GM21423 (cell line): ENCODE measurements around the gene CDC16.
"Not testable (repeated sequence)": the region's sequence is repeated elsewhere in the genome, so short reads cannot be mapped to it uniquely, and the experiment has no call there.

Experiments used
- ATAC-seq: cut with Tn5 transposase; IDR thresholded peaks from one replicate; pipeline ENCODE4 v1.9.1; 2021; ENCODE audit warnings: mild to moderate bottlenecking, moderate library complexity; ENCODE audit not compliant: unreplicated experiment

The CDC16 gene

DNA sequence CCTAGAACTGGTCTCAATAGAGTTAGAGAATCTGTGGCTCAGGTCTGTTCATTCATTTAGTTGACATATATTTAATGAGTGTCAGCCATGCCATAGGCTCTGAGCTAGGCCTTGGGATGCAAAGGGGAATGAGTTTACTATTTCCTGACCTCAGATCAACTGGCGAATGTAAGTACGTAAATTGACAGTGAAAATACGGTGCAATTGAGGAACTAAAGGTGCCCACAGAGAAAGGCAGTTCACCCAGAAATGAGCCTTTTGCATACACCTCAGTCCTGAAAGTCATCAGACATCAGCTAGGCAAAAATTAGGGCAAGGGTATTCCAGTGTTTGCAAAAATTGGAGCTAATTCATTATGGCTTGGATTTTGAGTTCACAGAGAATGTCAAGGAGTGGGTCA lies 26.1 kb downstream of the CDC16 start:
- no peak for ATAC-seq

DNA sequence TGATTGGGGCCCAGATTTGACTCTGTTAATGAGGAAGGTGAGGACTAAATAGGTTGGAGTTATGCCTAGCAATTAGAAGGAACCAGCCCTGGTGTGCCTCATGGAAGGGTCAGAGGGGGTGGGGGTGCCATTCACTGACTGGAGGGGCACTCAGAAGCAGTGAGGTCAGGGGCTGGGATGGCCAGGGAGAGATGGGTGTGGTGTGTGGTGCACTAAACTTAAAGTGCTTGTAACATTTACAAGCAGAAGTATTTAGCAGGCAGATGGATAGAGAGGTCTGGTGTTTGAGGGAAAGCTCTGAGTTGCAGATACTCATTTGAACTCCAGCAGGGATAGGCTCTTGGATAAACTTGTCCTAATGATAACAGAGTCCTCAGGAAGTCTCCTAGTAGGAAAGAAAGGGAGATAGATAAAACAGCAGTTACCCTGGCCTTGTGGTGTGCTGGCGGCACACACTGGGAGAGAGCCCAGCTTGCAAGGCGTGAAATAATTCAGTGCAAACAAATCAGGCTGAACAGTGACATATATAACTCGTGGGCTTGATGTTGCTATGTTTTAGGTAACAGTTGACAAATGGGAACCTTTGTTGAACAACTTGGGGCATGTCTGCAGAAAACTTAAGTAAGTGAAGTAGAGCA lies 26.8 kb downstream of the CDC16 start:
- no peak for ATAC-seq

DNA sequence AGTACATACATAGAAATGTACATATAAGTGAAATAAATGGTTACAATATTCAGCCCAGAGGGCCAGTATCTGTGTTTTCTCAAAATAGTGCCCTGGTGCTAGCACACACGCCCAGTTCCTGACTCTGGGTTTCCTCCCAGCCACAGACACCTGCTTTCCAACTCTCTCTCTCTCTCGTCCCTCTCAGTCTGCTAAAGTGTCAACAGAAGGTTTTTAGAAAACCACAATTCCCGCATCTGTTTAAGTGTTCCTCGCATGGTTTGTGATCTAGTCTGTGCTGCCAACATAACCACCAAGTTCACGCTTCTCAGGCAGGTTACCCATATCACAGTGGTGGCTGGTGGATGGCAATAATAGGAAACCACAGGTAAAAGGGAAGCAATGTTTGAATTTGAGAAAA lies 28.9 kb downstream of the CDC16 start:
- peak; percentile 51 for ATAC-seq

DNA sequence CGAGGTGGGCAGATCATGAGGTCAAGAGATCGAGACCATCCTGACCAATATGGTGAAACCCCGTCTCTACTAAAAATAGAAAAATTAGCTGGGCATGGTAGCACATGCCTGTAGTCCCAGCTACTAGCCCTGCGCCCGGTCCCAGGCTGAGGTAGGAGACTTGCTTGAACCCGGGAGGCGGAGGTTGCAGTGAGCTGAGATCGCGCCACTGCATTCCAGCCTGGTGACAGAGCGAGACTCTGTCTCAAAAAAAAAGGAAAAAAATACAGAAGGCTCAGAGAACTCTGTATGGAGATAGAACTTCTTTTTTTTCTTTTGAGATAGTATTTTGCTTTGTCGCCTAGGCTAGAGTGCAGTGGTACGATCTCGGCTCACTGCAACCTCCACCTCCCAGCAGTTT lies 29.6 kb downstream of the CDC16 start:
- not testable (repeated sequence) for ATAC-seq

DNA sequence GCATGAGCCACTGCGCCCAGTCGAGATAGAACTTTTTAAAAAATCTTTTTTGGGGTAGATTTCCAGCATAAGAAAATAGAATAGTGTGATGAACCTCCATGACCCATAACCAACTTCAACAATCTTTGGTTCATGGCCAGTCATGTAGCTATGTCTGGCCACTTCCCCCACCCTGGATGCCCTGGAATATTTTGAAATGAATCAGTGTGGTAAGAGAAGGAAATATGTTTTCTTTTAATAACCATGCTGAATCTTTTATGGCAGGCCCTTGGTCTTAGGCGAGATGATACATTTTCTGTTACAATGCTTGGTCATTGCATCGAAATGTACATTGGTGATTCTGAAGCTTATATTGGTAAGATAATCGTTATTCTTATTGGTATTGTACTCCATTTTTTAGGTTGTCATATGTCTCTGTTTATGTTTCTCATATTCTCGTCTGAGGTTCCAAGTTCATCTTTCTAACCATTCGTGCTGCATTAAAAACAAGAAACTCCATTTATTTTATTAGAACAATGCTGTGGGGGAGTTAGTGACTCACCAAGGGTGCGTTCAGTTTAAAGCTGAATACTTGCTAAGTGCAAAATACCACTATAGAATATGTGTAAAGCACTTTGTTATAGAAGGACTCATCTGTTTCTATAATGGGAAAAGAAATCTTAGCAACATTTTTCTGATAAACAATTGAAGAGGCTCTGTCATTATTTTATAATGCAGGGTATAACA lies 30.4 kb downstream of the CDC16 start:
- ATAC-seq, result no peak

DNA sequence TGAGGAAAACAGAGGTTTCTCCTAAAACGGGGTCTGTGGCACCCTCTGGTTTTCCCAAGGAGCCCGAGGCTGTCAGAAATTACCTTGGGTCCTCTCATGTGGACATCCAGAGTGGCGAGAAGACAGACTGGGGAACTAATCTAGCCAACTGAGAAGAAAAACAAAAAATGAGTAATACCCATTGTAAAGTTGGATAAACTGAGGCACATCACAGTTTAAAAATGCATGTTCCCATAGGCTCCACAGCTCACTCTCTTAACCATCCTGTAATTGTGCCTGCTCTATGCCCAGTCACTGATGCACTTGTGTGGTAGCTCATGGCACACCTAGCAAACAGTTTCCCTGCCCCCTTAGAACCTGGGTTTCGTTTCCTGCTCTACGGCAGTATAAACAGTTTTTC lies 31.5 kb downstream of the CDC16 start:
- ATAC-seq, result no peak

DNA sequence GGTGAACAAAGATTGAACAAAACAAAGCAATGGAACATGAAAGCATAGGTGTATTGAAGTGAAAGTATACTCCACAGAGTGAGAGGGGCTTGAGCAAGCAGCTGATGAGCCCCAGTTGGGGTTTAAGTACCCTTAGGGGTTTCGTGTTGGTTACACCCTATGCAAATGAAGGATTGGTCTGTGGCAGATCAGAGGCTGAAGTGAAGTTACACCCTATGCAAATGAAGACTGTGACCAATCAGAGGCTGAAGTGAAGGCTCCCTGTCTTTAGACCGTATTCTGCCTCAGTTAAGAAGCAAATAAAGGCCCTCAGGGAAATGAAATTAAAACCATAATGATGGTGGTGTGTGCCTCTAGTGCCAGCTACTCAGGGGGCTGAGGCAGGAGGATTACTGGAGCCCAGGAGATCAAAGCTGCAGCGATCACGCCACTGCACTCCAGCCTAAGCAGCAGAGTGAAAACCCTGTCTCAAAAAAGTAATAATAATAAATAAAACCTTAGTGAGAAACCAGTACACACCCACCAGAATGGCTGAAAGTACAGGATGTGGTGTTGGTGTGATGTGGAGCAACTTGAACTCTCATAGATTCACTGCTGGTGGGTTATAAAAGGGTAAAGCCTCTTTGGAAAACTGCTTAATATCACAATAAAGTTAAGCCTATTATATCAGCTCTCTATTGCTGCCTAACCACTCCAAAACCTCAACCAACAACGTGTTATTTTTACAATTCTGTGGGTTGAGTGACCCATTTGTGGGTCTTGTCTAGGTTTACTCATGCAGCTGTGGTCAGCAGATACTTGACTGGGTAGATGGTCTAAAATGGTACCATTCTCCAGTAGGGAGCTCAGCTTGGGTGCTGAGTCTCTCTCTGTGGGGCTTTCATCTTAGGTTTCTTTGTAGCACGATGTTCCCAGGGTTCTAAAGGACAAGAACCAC lies 33.9 kb downstream of the CDC16 start:
- no peak for ATAC-seq

DNA sequence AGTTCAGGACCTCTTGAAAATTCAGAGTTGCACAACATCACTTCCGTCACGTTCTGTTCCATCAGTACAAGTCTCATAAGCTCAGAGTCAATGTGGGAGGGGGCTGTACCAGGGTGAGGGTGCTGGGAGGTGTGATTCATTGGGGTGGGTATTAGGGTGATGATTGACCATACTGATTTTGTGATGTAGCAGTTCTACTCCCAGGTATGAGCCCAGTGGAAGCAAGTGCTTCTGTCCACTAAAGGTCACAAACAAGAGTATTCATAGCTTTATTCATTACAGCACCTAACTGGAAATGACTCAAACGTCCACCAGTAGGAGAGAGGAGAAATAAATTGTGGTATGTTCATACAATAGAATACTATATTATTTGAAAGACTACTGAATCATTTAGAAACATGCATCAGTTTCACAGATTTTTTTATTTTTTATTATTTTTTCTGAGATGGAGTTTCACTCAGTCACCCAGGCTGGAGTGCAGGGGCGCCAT lies 34.6 kb downstream of the CDC16 start:
- ATAC-seq, result no peak

DNA sequence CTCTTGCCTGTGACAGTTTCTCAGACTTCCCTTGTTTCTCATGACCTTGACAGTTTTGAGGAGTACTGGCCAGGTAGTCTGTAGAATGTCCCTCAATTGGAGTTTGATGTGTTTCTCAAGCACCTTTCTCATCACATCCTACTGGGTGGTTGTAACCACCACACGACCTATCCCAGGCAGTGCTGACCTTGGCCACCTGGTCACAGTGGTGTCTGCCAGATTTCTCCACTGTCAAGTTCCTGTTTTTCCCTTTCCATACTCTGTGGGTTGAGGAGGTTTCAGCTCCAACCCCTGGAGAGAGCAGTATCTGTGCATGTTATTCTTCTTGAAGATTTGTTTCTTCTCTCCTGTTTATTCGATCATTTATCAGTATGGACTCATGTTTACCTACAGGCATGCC lies 38.3 kb downstream of the CDC16 start:
- ATAC-seq, result no peak

DNA sequence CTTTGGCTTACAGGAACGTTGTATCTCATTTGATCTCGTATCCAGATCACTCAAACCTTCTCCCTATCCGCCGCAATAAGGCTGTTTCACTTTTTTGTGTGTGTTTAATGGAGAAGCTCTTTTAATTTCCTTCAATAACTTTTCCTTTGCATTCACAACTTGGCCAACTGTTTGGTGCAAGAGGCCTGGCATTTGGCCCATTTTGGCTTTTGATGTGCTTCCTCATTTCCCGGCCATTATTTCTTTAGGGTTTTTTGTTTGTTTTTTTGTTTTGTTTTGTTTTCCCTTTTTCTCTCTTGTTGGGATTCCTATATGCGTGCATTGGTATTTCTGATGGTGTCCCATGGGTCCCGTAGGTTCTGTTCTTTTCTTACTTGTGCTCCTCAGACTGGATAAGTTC lies 40.6 kb downstream of the CDC16 start:
- no peak for ATAC-seq

DNA sequence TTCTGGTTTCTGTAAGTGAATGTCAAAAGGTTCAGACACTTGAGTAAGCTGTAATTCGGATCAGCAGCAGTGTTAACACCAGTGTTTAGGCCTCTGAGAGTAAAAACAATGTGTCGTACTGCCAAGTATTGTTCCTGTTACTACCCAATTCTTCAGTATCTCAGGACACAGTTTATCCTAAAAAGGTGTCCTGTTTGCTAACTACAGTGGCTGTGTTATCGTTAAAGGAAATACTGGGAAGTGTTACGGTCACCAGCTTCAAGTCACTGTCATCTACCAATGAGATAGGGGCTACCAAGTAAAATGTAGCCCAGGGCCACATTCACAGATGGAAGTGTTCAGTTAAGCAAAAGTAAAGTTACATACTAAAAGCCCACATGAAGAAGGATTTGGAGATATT lies 44.4 kb downstream of the CDC16 start:
- no peak for ATAC-seq

DNA sequence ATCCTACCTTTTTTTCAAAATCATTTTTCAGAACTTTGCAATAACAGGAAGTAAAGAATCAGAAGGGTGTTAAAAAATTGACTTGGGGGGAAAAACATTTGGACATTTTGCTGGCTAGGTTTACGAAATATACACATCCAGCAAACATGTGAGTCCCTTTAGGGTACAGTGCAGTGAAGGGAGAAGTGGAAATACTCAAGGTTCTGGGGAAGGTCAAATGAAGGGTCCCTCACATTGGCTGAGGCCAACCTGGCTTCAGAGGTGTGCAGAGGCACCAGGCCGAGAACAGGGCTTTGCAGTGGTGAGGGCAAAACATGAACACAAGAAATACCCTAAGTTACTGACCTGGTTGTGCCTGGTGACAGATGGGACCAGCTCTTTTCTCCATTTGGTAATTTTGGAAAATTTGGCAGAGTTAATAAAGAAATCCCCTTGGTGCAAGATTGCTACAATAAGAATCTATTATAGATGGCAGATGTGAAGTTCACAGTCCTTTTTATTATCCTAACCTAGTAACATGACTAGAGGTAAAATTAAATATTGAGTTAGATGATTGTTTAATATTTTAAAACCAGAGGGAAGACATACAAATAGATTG lies 45.2 kb downstream of the CDC16 start:
- no peak for ATAC-seq

DNA sequence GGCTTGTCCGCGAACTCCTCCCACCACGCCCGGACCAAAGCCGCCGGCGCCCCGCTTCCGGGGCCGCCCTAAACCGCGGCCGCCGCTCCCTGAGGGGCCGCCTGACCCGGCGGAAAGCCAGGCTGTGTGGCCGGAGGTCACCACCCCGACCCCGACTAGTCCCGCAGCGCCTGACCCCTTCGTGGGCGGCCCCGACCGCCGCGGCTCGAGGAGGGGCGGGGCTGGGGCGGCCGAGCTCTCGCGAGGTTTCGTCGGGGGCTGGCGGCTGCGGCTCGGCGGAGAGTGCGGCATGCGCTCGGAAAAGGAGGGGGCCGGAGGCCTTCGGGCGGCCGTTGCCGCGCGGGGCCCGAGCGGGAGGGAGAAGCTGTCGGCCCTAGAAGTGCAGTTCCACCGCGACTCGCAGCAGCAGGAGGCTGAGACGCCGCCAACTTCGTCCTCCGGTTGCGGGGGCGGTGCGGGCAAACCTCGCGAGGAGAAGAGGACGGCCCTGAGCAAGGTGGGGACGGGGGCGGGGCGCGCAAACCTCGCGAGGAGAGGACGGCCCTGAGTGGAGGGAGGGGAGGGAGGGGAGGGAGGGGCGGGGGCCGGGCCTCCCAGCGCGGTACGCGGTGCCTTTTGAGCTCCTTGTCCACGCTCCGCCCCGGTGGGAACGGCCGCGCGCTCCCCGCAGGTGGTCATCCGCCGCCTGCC lies 46.8 kb downstream of the CDC16 start, which contains the start of gene UPF3A:
Gene UPF3A, plus strand, starts transcription at position 251 of the 690 bp plus-strand sequence. Its CDS starts 39 bp downstream, at position 290.
- peak; percentile 67 for ATAC-seq

DNA sequence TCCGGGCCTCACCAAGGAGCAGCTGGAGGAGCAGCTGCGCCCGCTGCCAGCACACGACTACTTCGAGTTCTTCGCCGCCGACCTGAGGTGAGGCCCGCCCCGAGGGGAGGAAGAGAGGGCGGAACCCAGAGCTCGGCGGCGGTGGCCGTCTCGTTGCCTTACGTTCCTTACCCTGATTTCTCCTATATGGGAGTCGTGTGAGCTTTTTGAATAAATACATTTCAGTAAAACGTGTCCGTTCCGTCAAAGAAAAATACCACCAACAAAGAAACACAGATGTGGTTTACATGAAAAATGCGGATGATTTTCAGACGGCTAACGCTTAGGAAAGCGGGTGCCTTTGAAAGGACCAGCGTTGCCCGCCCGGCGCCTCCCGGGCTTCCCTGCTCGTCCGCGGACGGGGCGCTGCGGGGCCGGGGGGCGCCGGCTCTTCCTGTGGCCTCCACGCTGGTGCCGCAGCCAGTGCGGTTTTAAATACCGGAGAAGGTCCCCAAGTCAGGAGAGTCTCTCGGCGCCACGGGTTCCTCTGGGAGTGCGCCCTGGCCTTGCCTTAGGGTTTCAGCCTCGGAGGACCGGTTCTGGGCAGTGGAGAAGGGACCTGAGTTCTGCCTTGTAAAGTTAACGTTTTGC lies 47.5 kb downstream of the CDC16 start:
- peak; percentile 43 for ATAC-seq

DNA sequence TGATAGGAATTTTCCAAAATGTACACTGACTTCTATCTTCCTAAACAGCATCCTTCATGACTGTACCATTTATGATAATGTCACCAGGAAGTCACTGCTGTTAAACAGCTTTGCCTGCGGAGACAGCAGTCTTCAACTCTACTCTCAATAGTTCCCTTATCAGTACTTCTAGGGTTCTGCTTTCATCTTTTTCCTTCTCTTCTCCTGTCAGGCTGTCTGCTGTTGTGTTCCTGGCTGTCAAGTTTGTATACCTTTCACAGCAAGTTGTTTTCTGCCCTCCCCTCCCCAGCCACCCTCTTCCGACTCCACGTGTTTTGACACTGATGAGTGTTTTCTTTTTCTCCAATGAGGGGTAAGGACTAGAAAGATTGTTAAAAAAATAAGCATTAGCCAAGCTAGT lies 48.9 kb downstream of the CDC16 start:
- no peak for ATAC-seq

DNA sequence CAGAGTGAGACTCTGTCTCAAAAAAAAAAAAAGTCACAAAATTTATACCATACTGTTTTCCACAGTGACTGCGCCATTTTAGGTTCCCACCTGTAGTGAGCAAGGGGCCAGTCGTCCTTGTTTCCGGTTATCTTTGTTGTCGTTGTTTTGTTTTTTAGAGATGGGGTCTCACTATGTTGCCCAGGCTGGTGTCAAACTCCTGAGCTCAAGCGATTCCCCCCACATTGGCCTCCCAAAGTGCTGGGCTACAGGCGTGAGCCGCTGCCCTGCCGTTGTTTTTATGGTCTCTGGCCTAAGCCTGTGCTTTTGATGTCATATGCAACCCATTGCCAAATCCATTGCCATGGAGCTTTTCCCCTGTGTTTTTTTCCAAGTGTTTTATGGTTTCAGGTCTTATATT lies 50.0 kb downstream of the CDC16 start:
- no peak for ATAC-seq

DNA sequence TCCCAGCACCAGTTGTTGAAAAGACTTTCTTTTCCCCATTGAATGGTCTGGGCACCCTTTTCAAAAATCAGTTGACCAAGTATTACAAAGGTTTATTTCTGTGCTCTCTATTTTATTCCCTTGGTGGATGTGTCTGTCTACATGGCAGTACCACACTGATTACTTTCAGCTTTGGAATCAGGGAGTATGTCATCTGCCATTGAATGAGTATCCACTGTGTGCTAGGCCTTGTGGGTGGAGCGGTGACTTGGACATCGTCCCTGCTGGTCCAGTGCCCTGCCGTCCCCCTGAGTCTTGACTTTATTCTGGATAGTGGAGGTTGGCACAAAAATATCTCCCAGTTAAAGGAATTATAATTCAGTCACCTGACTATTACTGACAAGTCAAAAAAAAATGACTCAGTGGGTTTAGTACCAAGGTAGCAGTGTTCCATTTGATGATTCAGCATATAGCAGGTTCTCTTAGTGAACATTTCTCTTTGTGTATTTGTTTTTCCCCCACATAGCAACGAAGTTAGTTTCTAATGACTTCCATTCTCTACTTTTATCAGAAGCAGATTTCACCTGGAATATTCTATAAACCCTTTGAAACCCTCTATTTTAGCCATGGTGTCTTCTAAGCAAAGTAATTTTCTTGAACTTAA lies 50.6 kb downstream of the CDC16 start:
- no peak for ATAC-seq

DNA sequence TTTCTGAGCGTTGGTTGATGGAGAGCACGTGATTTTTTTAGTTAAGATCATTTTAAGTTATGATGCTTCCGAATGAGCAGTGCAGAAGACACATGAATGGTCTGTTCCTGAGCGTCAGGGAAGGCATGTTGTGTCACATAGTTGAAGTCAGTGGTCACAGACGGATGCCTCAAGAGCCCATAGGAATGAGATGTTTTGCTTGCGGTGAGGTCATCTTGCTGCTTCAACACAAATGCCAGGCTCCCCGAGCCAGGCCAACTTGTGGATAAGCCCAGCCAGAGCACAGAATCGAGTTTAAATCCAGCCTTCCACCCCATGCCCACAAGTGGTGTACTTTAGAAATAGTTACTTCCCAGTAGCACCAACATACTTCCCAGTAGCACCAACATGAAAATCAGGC lies 52.1 kb downstream of the CDC16 start:
- ATAC-seq, result no peak

DNA sequence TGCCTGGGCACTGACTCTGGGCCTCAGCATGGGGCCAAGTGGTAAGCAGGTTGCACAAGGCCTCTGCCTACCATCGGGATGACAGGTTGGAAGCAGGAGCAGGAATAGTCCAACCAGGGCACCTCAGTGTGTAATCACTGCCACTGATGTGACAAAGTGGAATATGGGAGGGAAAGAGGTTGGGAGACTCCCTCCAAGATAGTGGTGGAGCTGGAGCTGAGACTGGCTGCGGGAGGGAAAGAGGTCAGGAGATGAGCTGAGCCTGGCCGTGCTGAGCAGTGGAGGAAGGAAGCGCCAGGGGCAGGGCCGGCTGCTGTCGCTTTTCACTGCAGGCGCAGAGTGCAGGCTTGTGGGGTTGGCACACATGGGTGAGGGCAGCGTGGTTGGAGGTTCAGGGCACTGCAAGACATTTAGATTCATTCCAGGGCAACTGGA lies 53.5 kb downstream of the CDC16 start:
- ATAC-seq, result no peak
